GM21381 (cell line): Measurements from ENCODE around the gene GNB1.

Source experiments
- ATAC-seq: cut with Tn5 transposase; IDR thresholded peaks from one replicate; pipeline ENCODE4 v1.9.1; 2021; ENCODE audit warnings: mild to moderate bottlenecking, moderate library complexity; ENCODE audit not compliant: unreplicated experiment

GNB1 gene

DNA sequence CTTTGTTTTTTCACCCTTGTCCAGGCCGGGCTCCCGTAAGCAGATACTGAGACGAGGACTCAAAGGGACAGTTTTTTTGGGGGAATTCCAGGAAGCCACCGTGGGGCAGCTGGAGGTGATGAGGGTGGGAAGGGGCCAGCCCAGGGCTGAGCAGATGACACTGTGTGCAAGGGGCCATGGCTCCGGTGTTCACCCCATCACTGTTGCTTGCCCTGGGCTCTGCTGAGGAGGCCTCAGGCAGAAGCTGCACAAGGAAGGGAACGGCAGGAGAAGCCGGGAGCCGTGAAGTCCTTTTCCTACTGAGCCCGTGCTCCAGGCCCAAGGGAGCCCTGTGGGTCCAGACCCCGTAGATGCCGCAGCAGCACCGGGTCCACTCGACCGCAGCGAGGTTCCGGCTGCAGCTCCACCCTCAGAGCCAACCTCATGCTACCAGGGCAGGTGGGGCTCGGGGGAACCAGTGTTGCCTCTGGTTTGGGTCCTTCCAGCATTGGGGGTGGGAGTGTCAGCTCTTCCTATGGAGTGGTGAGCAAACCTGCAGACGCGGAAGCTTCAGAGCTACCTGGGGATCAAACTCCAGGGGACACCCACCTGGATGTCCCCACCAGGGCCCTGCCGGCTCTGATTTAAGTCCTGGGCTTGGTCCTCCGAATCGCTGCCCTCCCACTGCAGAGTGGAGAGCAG, 19.9 kb upstream of the GNB1 start:
- no peak for ATAC-seq

DNA sequence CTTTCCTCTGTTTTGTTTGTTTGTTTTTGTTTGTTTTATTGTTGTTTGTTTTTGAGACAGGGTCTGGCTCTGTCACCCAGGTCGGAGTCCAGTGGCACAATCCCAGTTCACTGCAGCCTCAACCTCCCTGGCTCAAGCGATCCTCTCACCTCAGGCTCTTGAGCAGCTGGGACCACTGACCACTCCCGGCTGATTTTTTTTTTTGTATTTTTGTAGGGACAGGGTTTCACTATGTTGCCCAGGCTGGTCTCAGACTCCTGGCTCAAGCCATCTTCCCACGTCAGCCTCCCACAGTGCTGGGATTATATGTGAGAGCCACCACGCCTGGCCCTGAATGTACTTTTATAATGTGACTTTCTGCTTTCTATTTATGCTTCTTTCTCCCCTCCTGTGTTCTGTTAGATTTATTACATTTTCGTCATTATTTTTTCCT, 19.2 kb upstream of the GNB1 start:
- no peak for ATAC-seq

DNA sequence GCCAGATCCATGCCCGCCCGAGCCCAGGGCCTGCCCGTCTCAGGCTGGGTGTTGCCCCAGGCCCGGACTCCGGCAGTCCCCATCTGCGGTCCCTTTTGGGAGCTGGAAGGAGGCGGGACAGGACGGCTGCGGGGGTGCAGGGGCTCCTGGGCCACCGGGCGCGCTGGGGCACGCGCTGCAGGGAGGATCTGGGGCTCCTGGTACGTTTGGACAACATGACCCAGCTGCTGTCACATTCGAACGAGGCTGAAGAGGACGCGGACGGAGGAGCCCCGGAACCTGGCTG, 17.6 kb upstream of the GNB1 start:
- no peak for ATAC-seq

DNA sequence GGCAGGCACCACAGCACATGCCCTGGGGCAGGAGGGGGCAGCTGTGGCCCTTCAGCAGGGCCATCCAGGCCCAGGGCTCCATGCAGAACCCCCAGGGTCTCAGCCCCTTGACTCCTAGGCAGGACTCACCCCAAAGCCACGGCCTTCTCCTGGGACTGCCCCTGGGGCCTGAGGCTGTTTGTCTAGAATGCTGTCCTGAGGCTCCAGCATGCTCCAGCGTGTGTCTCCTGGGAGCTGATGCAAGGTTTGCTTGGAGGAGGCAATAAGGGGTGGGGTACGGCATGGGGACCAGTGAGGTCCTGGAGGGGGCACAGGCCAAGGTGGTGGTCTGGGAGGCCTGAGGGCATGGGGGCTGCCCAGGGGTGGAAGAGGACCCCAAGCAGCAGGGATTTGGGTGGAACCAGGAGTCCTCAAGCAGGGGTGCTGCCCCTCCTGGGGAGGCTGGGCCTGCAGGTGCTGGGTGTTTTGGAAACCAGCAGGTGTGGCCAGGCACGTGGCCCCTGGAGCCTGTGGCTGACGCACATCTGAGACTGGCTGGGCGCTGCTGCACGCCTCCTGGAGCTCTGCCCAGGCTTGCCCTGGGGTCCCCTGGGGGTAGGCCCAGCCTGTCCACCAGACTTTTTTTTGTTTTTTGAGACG, 16.3 kb upstream of the GNB1 start:
- ATAC-seq = no peak

DNA sequence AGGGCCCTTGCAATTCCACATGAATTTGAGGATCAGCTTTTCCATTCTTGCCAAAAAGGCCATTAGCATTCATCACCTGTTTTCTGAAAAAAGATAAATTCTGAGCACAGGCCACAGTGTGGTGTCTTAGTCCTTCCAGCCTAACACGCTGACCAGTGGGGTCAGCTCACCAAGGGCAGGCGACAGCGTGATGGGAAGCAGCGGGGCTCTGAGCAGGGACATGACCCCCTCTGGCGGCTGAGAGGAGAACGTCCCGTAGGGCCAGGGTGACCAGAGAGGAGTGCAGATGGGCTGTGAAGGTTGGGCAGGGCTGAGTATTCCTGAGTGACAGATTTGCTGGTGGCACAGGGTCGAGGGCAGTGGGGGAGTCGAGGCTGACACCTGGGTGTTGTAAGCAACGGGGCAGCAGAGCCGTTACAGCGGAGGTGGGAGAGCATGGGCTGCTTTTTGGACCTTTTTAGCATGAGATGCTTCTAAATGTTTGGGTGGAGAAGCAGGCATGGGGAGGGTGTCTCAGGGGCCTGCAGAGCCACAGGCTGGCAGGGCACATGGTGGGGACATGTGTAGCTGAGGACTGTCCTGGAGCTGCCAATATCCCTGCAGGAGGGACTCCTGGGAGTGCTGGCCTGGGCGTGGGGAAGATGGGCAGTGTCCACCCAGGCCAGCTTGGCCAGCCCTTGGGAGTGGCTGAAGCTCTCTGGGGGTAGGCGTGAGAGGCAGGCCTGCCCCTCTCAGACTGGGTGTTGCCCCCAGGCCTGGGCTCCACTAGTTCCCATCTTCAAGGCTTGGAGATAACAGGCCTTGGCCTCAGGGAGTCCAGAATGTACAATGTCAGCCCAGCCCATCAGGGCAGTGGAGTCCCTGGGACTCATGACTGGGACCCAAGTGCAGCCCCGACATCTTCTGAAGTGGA, 15.6 kb upstream of the GNB1 start:
- no peak for ATAC-seq

DNA sequence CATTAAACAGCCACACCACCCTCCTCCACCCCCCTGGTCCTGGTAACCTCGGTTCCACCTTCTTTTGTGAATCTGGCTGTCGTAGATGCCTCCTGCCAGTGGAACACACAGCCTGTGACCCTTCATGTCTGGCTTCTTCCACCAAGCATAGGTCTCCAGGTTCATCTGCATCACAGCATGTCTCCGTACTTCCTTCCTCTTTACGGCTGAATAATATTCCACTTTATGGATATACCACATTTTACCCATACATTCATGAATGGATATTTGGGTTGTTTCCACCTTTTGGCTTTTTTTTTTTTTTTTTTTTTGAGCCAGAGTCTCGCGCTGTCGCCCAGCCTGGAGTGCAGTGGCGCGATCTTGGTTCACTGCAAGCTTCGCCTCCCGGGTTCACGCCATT, 12.3 kb upstream of the GNB1 start:
- no peak for ATAC-seq

DNA sequence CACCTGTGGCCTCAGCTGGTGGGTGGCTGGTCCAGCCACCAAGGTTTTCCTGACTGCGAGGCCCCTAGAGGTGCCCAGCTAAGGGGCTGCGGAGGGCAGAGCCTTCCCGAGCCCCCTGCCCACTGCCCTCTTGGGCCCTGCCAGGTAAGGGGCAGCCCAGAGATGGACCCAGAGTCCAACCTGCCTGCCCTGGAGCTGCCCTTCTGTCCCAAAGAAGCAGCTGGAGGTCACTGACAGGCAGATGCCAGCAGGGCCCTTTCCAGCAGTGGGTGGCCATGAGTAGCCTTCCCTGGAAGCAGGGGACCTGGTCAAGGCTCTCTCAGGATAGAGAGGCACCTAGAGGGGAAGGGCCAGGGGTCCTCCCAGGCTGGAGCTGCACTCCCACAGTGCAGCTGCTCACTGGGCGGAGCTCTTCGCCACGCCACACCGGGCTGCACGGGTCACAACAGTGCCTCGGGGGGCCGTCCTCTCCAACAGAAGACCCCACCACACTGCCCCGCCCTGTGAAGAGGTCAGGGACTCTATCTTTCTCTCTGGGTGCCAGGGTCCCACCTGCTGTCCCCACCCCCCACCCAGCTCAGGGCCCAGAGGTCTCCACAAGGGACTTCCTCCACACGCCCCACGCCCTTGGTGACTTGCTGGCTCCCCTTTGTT, 10.9 kb upstream of the GNB1 start:
- ATAC-seq = no peak

DNA sequence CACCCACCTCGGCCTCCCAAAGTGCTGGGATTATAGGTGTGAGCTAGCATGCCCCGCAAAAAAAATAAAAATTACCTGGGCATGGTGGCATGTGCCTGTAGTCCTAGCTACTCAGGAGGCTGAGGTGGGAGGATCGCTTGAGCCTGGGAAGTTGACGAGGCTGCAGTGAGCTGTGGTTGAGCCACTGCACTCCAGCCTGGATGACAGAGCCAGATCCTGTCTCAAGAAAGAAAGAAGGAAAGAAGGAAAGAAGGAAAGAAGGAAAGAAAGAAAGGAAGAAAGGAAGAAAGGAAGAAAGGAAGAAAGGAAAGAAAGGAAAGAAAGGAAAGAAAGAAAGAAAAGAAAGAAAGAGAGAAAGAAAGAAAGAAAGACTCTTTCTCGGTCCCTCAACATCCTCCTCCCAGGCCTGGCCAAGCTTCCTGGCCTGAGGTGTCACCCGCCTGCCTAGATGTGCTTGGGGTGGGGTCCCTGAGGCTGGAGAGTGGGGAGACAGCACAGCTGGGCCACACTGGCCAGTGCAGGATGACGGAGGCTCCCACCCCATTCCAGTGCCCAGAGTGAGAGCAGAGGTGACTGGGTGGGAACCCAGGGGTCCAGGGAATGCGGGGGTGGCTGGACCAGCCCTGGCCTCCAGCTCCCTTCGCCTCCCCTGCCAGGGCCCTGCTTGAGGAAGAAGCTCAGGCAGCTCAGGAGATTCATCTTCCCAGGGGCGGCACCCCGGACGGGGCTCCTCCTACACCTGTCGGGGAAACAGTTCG, 10.2 kb upstream of the GNB1 start:
- no peak for ATAC-seq

DNA sequence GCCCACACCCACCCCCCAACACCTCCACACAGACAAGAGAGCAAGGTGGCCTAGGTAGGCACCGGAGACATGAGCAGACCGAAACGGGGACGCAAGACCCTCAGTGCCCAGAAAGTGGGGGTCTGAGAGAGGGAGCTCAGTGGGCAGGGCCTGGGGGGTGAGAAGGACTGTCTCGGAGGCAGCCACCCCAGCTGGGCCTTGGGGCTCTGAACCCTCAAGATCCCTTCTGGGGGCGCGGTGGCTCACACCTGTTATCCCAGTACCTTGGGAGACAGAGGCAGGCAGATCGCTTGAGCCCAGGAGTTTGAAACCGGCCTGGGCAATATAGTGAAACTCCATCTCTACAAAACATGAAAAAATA, 9.1 kb upstream of the GNB1 start:
- no peak for ATAC-seq

DNA sequence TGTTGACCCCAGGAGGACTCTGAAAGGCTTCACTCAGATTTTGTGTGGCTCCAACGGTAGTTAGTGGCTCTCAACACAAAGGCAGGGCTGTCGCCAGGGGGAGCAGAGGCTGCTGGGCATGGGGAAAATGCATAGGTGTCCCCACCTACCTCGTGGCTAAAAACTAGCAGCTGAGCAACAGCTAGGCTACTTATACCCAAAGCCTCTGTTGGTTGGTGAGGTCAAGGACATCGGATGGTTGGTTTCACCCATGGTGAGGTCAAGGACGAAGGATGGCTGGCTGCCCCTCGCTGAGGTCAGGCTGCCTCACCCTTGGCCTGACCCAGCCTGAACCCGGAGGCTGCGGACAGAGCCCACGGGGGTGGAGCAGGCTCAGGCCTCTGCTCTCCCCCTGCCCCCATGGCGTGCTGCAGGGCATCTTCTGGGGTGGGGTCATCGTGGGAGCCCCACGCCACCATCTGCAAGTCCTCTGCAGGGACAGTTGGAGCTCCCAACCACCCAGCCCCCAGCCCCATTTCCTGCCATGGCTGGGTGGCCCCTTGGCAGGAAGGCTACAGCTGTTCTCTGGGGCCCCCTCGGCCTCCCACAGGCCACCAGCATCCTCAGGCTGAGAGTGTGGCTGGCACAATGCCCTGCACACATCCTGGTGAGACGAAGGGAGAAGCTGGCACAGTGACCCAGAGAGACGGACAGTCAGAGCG, 8.5 kb upstream of the GNB1 start:
- no peak for ATAC-seq

DNA sequence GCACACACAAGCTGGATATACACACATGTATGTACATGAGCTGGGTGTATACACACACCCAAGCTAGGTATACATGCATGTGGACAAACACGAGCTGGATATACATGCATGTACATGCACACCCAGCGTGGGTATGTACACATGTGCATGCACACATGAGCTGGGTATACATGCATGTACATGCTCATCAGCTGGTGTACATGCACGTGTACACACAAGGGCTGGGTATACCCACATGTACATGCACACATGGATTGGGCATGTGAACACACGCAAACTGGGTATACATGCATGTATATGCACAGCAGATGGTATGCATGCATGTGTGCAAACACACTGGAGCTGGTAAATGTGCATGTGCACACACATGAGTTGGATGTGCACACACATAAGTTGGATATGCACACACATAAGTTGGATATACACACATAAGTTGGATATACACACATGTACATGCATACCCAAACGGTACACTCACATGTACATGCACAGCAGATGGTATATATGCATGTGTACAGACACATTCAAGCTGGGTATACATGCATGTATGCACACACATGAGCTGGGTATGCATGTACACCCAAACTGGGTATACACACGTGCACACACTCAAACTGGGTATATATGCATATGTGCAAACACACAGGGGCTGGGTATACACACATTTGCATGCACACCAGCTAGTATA, 7.5 kb upstream of the GNB1 start:
- ATAC-seq = no peak

DNA sequence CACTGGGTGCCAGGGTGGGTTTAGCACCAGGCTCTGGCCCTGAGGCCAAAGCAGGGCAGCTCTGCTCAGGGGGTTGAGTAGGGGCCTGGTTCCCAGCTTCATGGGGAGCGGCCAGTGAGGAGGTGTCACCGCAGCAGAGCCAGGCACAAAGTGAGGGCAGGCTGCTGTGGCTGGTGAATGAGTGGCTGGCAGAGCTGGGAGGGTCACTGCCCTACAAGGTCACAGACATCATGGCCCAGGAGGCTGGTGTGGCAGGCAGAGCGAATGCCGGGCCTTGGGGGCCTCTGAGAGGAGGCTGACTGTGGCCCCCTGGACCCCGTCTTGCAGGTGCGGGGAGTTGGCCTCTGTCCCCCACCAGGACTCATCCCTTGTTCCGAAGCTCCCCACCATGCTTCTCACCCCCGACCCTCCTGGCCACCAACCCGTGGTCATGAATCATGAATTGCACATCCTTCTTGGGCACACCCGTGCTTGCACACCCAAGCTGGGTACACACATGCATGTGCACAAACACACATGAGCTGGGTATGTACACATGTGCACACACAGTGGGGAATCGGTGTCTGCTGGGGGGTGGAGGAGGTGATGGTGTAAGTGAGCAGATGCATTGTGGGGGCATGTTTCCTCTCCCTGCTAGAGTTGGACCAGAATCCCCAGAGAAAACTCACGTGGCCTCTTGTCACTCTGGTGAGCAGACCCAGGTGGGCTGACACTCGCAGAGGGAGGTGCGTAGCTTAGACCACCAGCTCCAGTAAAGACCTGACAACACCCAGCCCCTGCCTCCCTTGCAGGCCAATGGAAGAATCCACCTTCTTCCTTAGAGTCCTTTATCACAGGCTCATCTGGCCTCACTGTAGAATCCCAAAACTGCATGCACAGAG, 4.8 kb upstream of the GNB1 start:
- ATAC-seq = no peak

DNA sequence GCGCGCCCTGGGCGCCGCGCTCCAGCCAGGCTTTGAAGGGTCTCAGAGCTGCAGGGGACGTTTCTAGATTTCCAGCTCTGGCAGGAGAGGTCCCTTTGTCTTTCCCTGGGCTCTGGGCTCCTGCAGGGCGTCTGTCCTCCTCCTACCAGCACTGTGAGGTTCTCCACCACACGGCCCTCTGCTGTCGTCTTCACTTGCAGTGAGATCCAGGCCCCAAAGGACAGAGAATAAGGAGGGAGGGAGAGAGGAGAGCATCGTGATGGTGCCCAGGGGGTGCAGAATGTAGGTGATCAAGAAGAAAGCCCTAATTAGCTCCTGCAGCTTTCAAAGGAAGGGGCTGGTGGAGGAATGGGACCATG, 4.2 kb upstream of the GNB1 start:
- ATAC-seq = no peak

DNA sequence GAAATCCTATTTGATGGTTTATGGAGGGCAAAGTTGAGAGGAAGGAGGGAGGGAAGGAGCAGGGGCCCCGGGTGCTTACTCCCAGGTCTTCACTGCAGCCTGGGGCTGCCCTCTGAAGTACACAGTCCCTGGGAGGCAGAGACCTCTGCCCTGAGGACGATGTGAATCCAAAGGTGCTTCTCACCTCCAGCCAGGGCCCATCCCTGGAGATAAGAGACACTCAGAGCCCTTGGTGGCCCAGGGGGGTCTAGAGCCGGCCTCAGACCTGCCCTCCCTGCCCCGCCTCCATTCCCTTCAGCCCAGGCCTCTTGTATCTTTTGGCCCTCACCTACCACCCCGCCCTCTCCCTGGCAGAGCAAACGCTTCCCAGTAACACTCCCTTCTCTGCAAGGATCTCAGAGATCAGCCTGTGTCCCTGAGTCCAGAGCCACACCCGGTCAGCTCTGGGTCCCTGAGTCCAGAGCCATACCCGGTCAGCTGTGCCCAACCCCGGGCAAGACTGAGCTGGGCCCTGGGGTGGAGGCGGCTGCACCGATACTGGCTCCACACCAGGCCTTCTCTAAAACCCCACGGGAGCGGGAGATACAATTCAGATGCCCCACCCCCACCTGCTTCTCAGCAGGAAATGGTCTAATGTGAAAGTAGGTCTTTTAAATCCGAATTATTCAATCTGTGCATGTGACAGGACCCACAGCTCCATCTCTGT, 3.6 kb upstream of the GNB1 start:
- ATAC-seq = no peak

DNA sequence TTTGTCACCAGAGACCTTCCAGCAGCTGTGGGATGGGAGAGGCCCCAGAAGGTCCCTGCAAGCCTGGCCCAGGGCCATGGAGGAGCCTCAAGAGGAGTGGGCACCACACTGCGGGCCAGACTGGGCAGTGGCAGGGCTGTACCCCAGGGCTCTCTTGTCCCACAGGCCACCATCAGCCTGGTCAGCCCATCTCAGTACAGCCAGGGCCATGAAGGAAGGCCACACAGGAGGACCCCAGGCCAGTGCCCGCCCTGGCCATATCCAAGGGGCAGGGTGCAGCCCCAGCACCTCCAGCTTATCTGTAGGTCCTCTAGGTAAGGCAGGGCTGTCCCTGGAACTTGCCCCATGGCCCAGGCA, 3.1 kb upstream of the GNB1 start:
- no peak for ATAC-seq

DNA sequence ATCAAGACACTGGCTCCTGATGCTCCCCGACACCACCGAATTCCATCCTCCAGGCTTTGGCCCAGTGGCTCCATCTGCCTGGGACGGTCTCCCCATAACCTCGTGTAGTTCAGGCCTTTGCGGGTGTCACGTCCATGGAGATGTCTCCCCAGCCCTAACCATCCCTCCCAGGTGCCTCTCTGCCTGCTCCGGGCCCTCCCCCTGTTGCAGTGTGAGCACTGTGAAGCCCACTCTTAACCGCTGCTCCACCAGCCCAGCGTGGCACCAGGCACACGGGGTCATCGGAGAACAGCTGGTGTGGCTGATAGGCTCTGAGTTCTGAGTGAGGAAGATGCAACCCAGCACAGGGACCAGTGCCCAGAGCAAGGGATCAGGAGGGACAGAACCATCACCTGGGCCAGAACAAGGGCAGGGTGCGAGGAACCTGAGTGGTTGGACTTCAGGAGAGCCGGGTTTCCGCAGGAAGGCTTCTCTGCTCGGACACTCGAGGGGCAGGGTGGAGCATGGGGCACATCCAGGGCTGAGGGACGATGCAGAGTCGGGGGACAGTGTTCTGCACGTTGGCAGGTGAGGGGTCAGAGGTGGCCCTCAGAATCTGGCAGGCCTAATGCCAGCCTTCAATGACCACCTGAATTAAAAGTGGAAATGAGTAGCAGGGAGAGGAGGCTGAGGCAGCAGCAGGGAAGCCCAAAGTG, 2.6 kb upstream of the GNB1 start:
- no peak for ATAC-seq

DNA sequence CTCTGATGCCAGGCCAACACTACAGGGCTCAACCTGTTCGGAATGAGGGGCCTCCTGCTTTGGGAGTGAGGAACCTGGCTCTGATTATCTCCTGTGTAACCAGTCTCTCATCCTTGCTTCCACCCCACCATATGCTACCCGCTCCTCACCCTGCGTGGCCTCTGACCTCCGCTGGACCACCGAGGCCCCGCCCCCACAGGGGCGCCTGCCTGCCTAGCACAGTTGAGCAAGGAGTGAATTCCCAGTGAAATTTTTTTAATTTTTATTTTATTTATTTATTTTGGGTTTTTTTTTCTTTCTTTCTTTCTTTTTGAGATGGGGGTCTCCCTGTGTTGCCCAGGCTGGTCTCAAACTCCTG, 1.9 kb upstream of the GNB1 start:
- no peak for ATAC-seq
